Adrenal gland (tissue), 12 donors: ENCODE results near the gene MNX1. TPM values are rescaled to one million over a fixed set of nuclear protein-coding genes. Genes with fewer than 3 reads are reported as not detected.

ENCODE experiments used
- DNase-seq, 7 donors: peaks; one replicate each; pipeline ENCODE4 v3.0.0-alpha.2; 2019 to 2020
- H3K27ac ChIP-seq, 5 donors: fragments of 200-600 bp; sonication (generic) in 4 of 5; 1 replicate in 3 of 5; 2 replicates in 2 of 5; pipeline versions ENCODE4 v1.5.1 to v1.8.0; 2016 to 2020; ENCODE audit warnings: mild to moderate bottlenecking in 1 of 5
- H3K27me3 ChIP-seq: fragments of 200-600 bp; 2 replicates; pipeline ENCODE4 v1.8.0; 2021
- H3K36me3 ChIP-seq, 2 donors: fragments of 200-600 bp; replicated peaks in 1 of 2; 1 replicate in 1 of 2; 2 replicates in 1 of 2; pipeline versions ENCODE4 v1.5.1 to v1.8.0; 2018 to 2022
- H3K4me1 ChIP-seq, 2 donors: fragments of 200-600 bp; replicated peaks in 1 of 2; 1 replicate in 1 of 2; 2 replicates in 1 of 2; pipeline versions ENCODE4 v1.5.1 to v1.8.0; 2018 to 2021
- H3K4me3 ChIP-seq, 4 donors: fragments of 200-600 bp; sonication (generic) in 3 of 4; one replicate each; pipeline ENCODE4 v1.5.1; 2016 to 2018
- H3K9me3 ChIP-seq, 3 donors: fragments of 200-600 bp; sonication (generic) in 1 of 3; replicated peaks in 1 of 3; 1 replicate in 2 of 3; 2 replicates in 1 of 3; pipeline versions ENCODE4 v1.5.1 to v1.8.0; 2016 to 2021
- POLR2A ChIP-seq, 2 donors: fragments of 450-650 bp; IDR thresholded peaks; one replicate each; pipeline ENCODE4 v1.6.1; 2017; ENCODE audit warnings: antibody characterized with exemption in 2 of 2, mild to moderate bottlenecking in 2 of 2, moderate library complexity in 1 of 2
- whole genome bisulfite sequencing, 4 donors: extraction: QIAGEN DNeasy Blood & Tissue Kit in 2 of 4; methylation state at CpG; one replicate each; pipeline versions ENCODE4 v1.1.5 to v1.1.7; 2013 to 2017; 5-methylcytosine and 5-hydroxymethylcytosine counted together
- intact Hi-C, 2 donors: fragments of 100-400 bp; cut with DNase I; formaldehyde crosslinking; loops; one replicate each; pipeline versions ENCODE4 v1.14.1 to v1.15.0; 2022 to 2023
- polyA plus RNA-seq, 3 donors: library from polyadenylated mRNA; stranded (reverse); fragments of 200-250 nt in 2 of 3; fragments of 350-450 nt in 1 of 3; fragmentation: Illumina TruSeq in 1 of 3; extraction: RNeasy Lipid Tissue Mini Kit (QIAGEN cat#74804) in 1 of 3; gene quantifications; one replicate each; pipeline ENCODE4 v1.2.3, GENCODE V29; 2013 to 2014
- total RNA-seq, 9 donors: library from RNA; depleted of rRNA in 4 of 9; stranded (reverse); fragments of >200 nt in 4 of 9; fragments of 120-200 nt in 1 of 9; fragmentation: NEBNext Ultra II Directional in 1 of 9; extraction: Animal tissue kit (Norgen Biotek cat#: 25700) in 1 of 9; gene quantifications; one replicate each; pipeline versions ENCODE4 v1.1.0 to v1.2.4, GENCODE V29; 2013 to 2023
- TF ChIP-seq, protein P1 (sequence below), 6 experiments: fragments of 450-650 bp in 4 of 6; fragments of 200-600 bp in 2 of 6; sonication (generic) in 1 of 6; IDR thresholded peaks; 1 replicate in 5 of 6; 2 replicates in 1 of 6; pipeline versions ENCODE4 v1.5.1 to v1.8.0; 2016 to 2021; ENCODE audit warnings: antibody characterized with exemption in 6 of 6, mild to moderate bottlenecking in 2 of 6, moderate library complexity in 1 of 6
- donor health status: healthy with polysubstance abuse.
- donor health status: Bipolar disorder and iron deficiency.
- donor health status: DM: yes; HTN: yes; CAD: no.
- donor health status: DM: no; HTN: no; CAD: no.
- donor health status: DM: no; HTN: no; CAD: no.
- donor health status: DM: yes; HTN: yes; CAD: no.

MNX1 gene
- total and polyA plus RNA-seq, 12 donors = 0.11 TPM; not detected in 10

- TF ChIP-seq POLR2A (IDR thresholded peaks at IDR 0.05) = no peak
- TF ChIP-seq, protein P1, sequence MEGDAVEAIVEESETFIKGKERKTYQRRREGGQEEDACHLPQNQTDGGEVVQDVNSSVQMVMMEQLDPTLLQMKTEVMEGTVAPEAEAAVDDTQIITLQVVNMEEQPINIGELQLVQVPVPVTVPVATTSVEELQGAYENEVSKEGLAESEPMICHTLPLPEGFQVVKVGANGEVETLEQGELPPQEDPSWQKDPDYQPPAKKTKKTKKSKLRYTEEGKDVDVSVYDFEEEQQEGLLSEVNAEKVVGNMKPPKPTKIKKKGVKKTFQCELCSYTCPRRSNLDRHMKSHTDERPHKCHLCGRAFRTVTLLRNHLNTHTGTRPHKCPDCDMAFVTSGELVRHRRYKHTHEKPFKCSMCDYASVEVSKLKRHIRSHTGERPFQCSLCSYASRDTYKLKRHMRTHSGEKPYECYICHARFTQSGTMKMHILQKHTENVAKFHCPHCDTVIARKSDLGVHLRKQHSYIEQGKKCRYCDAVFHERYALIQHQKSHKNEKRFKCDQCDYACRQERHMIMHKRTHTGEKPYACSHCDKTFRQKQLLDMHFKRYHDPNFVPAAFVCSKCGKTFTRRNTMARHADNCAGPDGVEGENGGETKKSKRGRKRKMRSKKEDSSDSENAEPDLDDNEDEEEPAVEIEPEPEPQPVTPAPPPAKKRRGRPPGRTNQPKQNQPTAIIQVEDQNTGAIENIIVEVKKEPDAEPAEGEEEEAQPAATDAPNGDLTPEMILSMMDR (IDR thresholded peaks at IDR 0.05) = no peak
- 62 to 67% (median 67%) methylated on average over 4 of the region's 4 CpGs for WGBS, 4 donors
- no peak overlapping the region for H3K4me3 ChIP-seq
- H3K27ac ChIP-seq = no peak overlapping the region
- H3K9me3 ChIP-seq = no peaks in the 10 kb centered on the region
- DNase-seq = no peak
- peaks cover 19% of the 10 kb centered on the region for H3K27me3 ChIP-seq
- intact Hi-C loops = no loop called here
- H3K36me3 ChIP-seq = no peaks in the 10 kb centered on the region
- H3K4me1 ChIP-seq = no peaks in the 10 kb centered on the region
These were observed 21.7 kb upstream of the MNX1 start for GRCh38 chr7:157032128-157032527.

- intact Hi-C loops = no loop called here
- DNase-seq = no peak
- H3K4me1 ChIP-seq = no peaks in the 10 kb centered on the region
- H3K36me3 ChIP-seq = no peaks in the 10 kb centered on the region
- H3K4me3 ChIP-seq = no peak overlapping the region
- 54 to 63% (median 59%) methylated on average over 16 of the region's 16 CpGs for WGBS, 4 donors
- TF ChIP-seq, protein P1 (IDR thresholded peaks at IDR 0.05) = no peak
- no peak for TF ChIP-seq POLR2A (IDR thresholded peaks at IDR 0.05)
- H3K9me3 ChIP-seq = no peaks in the 10 kb centered on the region
- H3K27me3 ChIP-seq = peaks cover 36% of the 10 kb centered on the region
- H3K27ac ChIP-seq = no peak overlapping the region
These were observed 17.9 kb upstream of the MNX1 start for GRCh38 chr7:157028199-157028903.

GRCh38 chr7:157027568-157028198 is 17.2 kb upstream of the MNX1 start:
- intact Hi-C loops = no loop called here
- WGBS, 4 donors = 72 to 81% (median 74%) methylated on average over 11 of the region's 11 CpGs

GRCh38 chr7:157024716-157025115 is 14.3 kb upstream of the MNX1 start:
- Histone ChIP-seq H3K4me1 (peaks cover 6 to 11% of the 10 kb centered on the region in 2 donors), H3K4me3 (no peak overlapping the region), H3K9me3 (no peaks in the 10 kb centered on the region), H3K27ac (no peak overlapping the region), H3K36me3 (no peaks in the 10 kb centered on the region), H3K27me3 (peaks cover 68% of the 10 kb centered on the region)
- intact Hi-C loops = no loop called here
- 69 to 83% (median 81%) methylated on average over 3 of the region's 3 CpGs for whole genome bisulfite sequencing, 4 donors
- no peak for TF ChIP-seq POLR2A (IDR thresholded peaks at IDR 0.05)
- no peak for DNase-seq

More at GRCh38 chr7:157027568-157028198, 17.2 kb upstream of the MNX1 start:
- TF ChIP-seq, protein P1 (IDR thresholded peaks at IDR 0.05) = no peak
- no peak for TF ChIP-seq POLR2A (IDR thresholded peaks at IDR 0.05)
- H3K4me3 ChIP-seq = no peak overlapping the region
- H3K36me3 ChIP-seq = no peaks in the 10 kb centered on the region
- no peaks in the 10 kb centered on the region for H3K9me3 ChIP-seq
- no peak for DNase-seq
- H3K27ac ChIP-seq = no peak overlapping the region
- peaks cover 42% of the 10 kb centered on the region for H3K27me3 ChIP-seq
- no peaks in the 10 kb centered on the region for H3K4me1 ChIP-seq
